Neural progenitor cell (in vitro differentiated cells): Measurements from ENCODE around the gene PDZRN4.

ENCODE experiments used
- EZH2 ChIP-seq: fragments of 200-600 bp; sonication (generic); IDR thresholded peaks from 2 replicates; pipeline ENCODE4 v1.6.1; 2017; ENCODE audit warnings: antibody characterized with exemption, mild to moderate bottlenecking, moderate library complexity
- EZH2phosphoT487 ChIP-seq: fragments of 200-600 bp; sonication (generic); IDR thresholded peaks from 2 replicates; pipeline ENCODE4 v1.6.1; 2017; ENCODE audit warnings: antibody characterized with exemption
- TF ChIP-seq, protein P1 (sequence below): fragments of 200-600 bp; sonication (generic); IDR thresholded peaks from 2 replicates; pipeline ENCODE4 v1.5.1; 2017; ENCODE audit warnings: antibody characterized with exemption, mild to moderate bottlenecking

DNA sequence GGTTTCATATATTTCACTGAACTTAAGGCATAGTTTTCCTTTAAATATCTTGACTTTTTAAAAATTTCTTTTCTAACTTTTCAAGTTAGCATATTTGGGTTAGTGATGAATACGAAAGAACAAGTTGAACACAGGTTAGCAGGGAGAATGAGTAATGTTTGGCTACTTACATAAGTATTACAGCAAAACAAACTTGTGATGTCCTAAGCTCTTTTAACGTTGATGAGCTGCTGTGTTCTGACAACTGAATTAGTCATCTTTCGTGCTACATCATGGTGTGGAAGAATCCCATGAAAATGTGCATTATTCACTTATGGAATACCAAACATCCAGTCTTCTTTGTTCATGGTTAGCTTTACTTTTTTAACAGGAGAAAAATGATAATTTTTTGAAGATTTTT lies 36.3 kb upstream of the PDZRN4 start:
- TF ChIP-seq, protein P1, sequence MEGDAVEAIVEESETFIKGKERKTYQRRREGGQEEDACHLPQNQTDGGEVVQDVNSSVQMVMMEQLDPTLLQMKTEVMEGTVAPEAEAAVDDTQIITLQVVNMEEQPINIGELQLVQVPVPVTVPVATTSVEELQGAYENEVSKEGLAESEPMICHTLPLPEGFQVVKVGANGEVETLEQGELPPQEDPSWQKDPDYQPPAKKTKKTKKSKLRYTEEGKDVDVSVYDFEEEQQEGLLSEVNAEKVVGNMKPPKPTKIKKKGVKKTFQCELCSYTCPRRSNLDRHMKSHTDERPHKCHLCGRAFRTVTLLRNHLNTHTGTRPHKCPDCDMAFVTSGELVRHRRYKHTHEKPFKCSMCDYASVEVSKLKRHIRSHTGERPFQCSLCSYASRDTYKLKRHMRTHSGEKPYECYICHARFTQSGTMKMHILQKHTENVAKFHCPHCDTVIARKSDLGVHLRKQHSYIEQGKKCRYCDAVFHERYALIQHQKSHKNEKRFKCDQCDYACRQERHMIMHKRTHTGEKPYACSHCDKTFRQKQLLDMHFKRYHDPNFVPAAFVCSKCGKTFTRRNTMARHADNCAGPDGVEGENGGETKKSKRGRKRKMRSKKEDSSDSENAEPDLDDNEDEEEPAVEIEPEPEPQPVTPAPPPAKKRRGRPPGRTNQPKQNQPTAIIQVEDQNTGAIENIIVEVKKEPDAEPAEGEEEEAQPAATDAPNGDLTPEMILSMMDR, result no peak
- TF ChIP-seq EZH2, result no peak
- TF ChIP-seq EZH2phosphoT487, result no peak
